Measurements from ENCODE around the gene MGME1. TPM values are rescaled to one million over a fixed set of nuclear protein-coding genes. Genes with fewer than 3 reads are reported as not detected.
A peak's percentile ranks its signal among the peaks of the same experiment; 100 is the strongest.

Gene MGME1
- total and polyA plus RNA-seq, 7 donors, result 5.0 to 17.4 (median 14.8) TPM

GRCh38 chr20:18005990-18006364, 37.2 kb downstream of the MGME1 start:
- TF ChIP-seq, protein P1, sequence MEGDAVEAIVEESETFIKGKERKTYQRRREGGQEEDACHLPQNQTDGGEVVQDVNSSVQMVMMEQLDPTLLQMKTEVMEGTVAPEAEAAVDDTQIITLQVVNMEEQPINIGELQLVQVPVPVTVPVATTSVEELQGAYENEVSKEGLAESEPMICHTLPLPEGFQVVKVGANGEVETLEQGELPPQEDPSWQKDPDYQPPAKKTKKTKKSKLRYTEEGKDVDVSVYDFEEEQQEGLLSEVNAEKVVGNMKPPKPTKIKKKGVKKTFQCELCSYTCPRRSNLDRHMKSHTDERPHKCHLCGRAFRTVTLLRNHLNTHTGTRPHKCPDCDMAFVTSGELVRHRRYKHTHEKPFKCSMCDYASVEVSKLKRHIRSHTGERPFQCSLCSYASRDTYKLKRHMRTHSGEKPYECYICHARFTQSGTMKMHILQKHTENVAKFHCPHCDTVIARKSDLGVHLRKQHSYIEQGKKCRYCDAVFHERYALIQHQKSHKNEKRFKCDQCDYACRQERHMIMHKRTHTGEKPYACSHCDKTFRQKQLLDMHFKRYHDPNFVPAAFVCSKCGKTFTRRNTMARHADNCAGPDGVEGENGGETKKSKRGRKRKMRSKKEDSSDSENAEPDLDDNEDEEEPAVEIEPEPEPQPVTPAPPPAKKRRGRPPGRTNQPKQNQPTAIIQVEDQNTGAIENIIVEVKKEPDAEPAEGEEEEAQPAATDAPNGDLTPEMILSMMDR (IDR thresholded peaks at IDR 0.05), result no peak
- TF ChIP-seq POLR2AphosphoS5 (IDR thresholded peaks at IDR 0.05), result no peak
- TF ChIP-seq EP300 (IDR thresholded peaks at IDR 0.05), result no peak
- TF ChIP-seq POLR2A (IDR thresholded peaks at IDR 0.05), result no peak
- WGBS, 2 donors, result 75 to 80% methylated on average over 6 of the region's 6 CpGs
- no peaks in the 10 kb centered on the region for H3K36me3 ChIP-seq
- no peak for DNase-seq
- H3K4me1 ChIP-seq, result peaks cover 0 to 33% (median 22%) of the 10 kb centered on the region in 4 donors
- no peak overlapping the region for H3K4me3 ChIP-seq
- H3K27me3 ChIP-seq, result no peaks in the 10 kb centered on the region
- H3K27ac ChIP-seq, result peak overlapping the region in 1 of 4 donors; percentile 80
- H3K9me3 ChIP-seq, result no peaks in the 10 kb centered on the region
- intact Hi-C loops (cut with DNase I), result loop anchor here (10.0 kb wide), 1 partner anchor 321 kb away; the partner anchor contains the start of gene RRBP1

- no peaks in the 10 kb centered on the region for H3K9me3 ChIP-seq
- H3K36me3 ChIP-seq, result no peaks in the 10 kb centered on the region
- TF ChIP-seq, protein P1 (IDR thresholded peaks at IDR 0.05), result no peak
- TF ChIP-seq POLR2A (IDR thresholded peaks at IDR 0.05), result no peak
- no peak for TF ChIP-seq EP300 (IDR thresholded peaks at IDR 0.05)
- no peak for TF ChIP-seq POLR2AphosphoS5 (IDR thresholded peaks at IDR 0.05)
- peak overlapping the region in 3 of 4 donors; percentile 61 to 80 (median 64) for H3K27ac ChIP-seq
- DNase-seq, result no peak
- whole genome bisulfite sequencing, 2 donors, result 55 to 82% methylated on average over 7 of the region's 7 CpGs
- no peaks in the 10 kb centered on the region for H3K27me3 ChIP-seq
- H3K4me3 ChIP-seq, result no peak overlapping the region
- H3K4me1 ChIP-seq, result peaks cover 0 to 25% (median 16%) of the 10 kb centered on the region in 4 donors
- intact Hi-C loops (cut with DNase I), result loop anchor here (10.0 kb wide), 1 partner anchor 322 kb away; the partner anchor contains the start of gene RRBP1
These were observed 37.9 kb downstream of the MGME1 start for GRCh38 chr20:18006684-18007083.

DNA sequence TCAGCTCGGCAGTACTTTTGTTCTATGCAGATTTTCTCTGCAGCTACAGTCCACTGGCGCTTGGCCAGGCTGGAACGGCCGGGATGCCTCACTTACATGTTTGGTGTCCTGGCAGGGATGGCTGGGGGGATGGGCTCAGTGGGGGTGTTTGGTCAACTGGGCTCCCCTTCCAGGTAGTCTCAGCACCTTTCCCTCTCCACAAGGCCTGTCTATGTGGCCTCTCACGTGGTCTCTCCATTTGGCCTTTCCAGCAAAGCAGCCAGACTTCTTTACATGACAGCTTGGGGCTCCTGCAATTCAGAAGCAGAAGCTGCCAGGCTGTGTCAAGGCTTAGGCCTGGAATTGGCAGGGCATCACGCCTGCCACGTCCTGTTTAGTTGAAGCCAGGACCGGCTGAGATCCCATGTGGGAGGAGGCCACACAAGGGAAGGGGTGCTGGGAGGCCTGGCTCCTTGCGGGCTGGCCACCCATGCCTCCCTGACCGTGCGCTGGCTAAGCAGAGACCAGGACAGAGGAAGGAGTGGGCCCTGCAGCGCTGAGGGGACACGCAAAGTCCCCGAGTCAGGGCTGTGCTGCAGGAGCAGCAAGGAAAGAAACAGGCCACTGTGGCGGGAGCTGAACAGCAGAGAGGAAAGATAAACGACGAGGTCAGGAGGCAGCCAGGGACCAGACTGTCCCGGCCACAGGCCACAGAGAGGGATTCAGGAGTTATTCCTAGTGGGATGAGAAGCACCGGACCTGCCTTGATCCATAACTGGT, 38.9 kb downstream of the MGME1 start:
- Histone ChIP-seq H3K9me3 (no peaks in the 10 kb centered on the region), H3K27ac (peak overlapping the region; percentile 53 to 80 (median 62)), H3K36me3 (no peaks in the 10 kb centered on the region), H3K4me1 (peaks cover 0 to 23% (median 13%) of the 10 kb centered on the region in 4 donors), H3K27me3 (no peaks in the 10 kb centered on the region), H3K4me3 (no peak overlapping the region)
- TF ChIP-seq POLR2AphosphoS5 (IDR thresholded peaks at IDR 0.05), result no peak
- TF ChIP-seq, protein P1 (IDR thresholded peaks at IDR 0.05), result no peak
- no peak for TF ChIP-seq POLR2A (IDR thresholded peaks at IDR 0.05)
- no peak for TF ChIP-seq EP300 (IDR thresholded peaks at IDR 0.05)
- DNase-seq, result peak; percentile 73
- WGBS, 2 donors, result 76 to 80% methylated on average over 19 of the region's 19 CpGs
- intact Hi-C loops (cut with DNase I), result loop anchor here (10.0 kb wide), 1 partner anchor 323 kb away; the partner anchor contains the start of gene RRBP1

DNA sequence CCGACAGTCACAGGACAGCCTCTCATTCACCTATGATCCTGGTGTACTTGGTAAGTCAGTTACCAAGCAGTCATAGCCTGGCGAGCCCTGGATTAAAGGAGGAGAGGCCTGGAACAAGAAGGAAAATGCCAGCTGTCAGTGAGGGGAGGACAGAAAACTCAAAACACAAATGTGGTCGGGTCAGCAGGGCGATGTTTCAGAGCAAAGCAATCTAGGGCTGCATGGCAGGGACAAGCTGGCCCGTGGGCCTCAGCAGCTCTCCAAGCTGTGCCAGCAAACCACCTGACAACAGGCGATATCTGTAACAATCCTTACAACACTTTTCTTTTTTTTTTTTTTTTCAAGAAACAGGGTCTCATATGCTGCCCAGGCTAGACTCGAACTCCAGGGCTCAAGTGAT, 40.3 kb downstream of the MGME1 start:
- Histone ChIP-seq H3K36me3 (no peaks in the 10 kb centered on the region), H3K9me3 (no peaks in the 10 kb centered on the region), H3K4me1 (peaks cover 0 to 22% (median 13%) of the 10 kb centered on the region in 4 donors), H3K27me3 (no peaks in the 10 kb centered on the region), H3K4me3 (no peak overlapping the region), H3K27ac (no peak overlapping the region)
- no peak for DNase-seq
- intact Hi-C loops (cut with DNase I), result loop anchor here (10.0 kb wide), 1 partner anchor 324 kb away; the partner anchor contains the start of gene RRBP1
- 92 to 95% methylated on average over 7 of the region's 7 CpGs for WGBS, 2 donors
- TF ChIP-seq POLR2A (IDR thresholded peaks at IDR 0.05) (no peak), EP300 (IDR thresholded peaks at IDR 0.05) (no peak), POLR2AphosphoS5 (IDR thresholded peaks at IDR 0.05) (no peak)
- TF ChIP-seq, protein P1 (IDR thresholded peaks at IDR 0.05), result no peak

All from sigmoid colon (tissue), 7 donors.